PC-3 (cell line): ENCODE measurements around the gene DPAGT1. TPM values are rescaled to one million over a fixed set of nuclear protein-coding genes. Genes with fewer than 3 reads are reported as not detected.

Experiments used
- ATAC-seq: fragments of 200-7000 bp; cut with Tn5 transposase; 2 replicates; pipeline ENCODE4 v1.9.1; 2020; ENCODE audit warnings: mild to moderate bottlenecking, moderate library complexity
- BruUV-seq: library from RNA; stranded (reverse); fragments of 400-500 nt; replicated peaks from 2 replicates; lab custom pipeline; 2021; lab: Mats Ljungman, UMichigan
- CTCF ChIA-PET: fragments of 300-600 bp; sonication (Branson Sonifier 250); formaldehyde crosslinking; loops from one replicate; lab custom pipeline; 2022; ENCODE audit warnings: antibody characterized with exemption; lab: Charles Lee
- POLR2A ChIA-PET: fragments of 300-600 bp; sonication (Branson Sonifier 250); formaldehyde crosslinking; loops from one replicate; lab custom pipeline; 2022; ENCODE audit warnings: antibody characterized with exemption; ENCODE audit not compliant: unreplicated experiment; lab: Charles Lee
- DNase-seq: peaks from one replicate; pipeline ENCODE4 v3.0.0-alpha.2; 2015
- H2AFZ ChIP-seq: fragments of 300-600 bp; sonication (generic); 2 replicates; pipeline ENCODE4 v1.6.0; 2016; ENCODE audit warnings: antibody characterized with exemption, low read length
- H3F3A ChIP-seq: fragments of 300-600 bp; sonication (generic); one replicate; pipeline ENCODE4 v1.6.0; 2017; ENCODE audit warnings: antibody characterized with exemption, low read length, control low read depth, mild to moderate bottlenecking; ENCODE audit not compliant: unreplicated experiment
- H3K27ac ChIP-seq: fragments of 300-600 bp; sonication (generic); 2 replicates; pipeline ENCODE4 v1.5.1; 2016; ENCODE audit warnings: mild to moderate bottlenecking, low read length
- H3K27me3 ChIP-seq: fragments of 300-600 bp; sonication (generic); 2 replicates; pipeline ENCODE4 v1.6.1; 2016; ENCODE audit warnings: low read length, mixed read lengths
- H3K36me3 ChIP-seq: fragments of 300-600 bp; sonication (generic); 2 replicates; pipeline ENCODE4 v1.6.1; 2016; ENCODE audit warnings: low read depth, mixed run types, low read length, mixed read lengths
- H3K4me1 ChIP-seq: fragments of 300-600 bp; sonication (generic); 2 replicates; pipeline ENCODE4 v1.5.1; 2016; ENCODE audit warnings: low read length; ENCODE audit not compliant: insufficient read depth
- H3K4me2 ChIP-seq: fragments of 300-600 bp; sonication (generic); 2 replicates; pipeline ENCODE4 v1.6.0; 2016; ENCODE audit warnings: low read length
- H3K4me3 ChIP-seq: fragments of 300-600 bp; sonication (generic); 2 replicates; pipeline ENCODE4 v1.5.1; 2016; ENCODE audit warnings: mild to moderate bottlenecking, low read length, mixed read lengths
- H3K79me2 ChIP-seq: fragments of 300-600 bp; sonication (generic); 2 replicates; pipeline ENCODE4 v1.6.1; 2017; ENCODE audit warnings: low read length, mixed read lengths
- H3K9ac ChIP-seq: fragments of 300-600 bp; sonication (generic); 2 replicates; pipeline ENCODE4 v1.6.0; 2016; ENCODE audit warnings: mild to moderate bottlenecking, low read length
- H3K9me2 ChIP-seq: fragments of 300-600 bp; sonication (generic); replicated peaks from 2 replicates; pipeline ENCODE4 v1.6.1; 2016; ENCODE audit warnings: mixed run types, low read length, mixed read lengths
- H3K9me3 ChIP-seq: fragments of 300-600 bp; sonication (generic); 2 replicates; pipeline ENCODE4 v1.6.1; 2016; ENCODE audit warnings: low read length, mixed read lengths
- H4K20me1 ChIP-seq: fragments of 300-600 bp; sonication (generic); 2 replicates; pipeline ENCODE4 v1.6.1; 2016; ENCODE audit warnings: low read length, mixed read lengths
- CTCF ChIP-seq: fragments of 300-600 bp; sonication (generic); conservative IDR thresholded peaks from 2 replicates; pipeline ENCODE4 v1.5.1; 2017; ENCODE audit warnings: antibody characterized with exemption, low read depth, mild to moderate bottlenecking, low read length
- EZH2 ChIP-seq: fragments of 300-600 bp; sonication (generic); IDR thresholded peaks from one replicate; pipeline ENCODE4 v1.6.1; 2017; ENCODE audit warnings: antibody characterized with exemption, mild to moderate bottlenecking, low read length; ENCODE audit not compliant: unreplicated experiment
- EZH2phosphoT487 ChIP-seq: fragments of 300-600 bp; sonication (generic); IDR thresholded peaks from 2 replicates; pipeline ENCODE4 v1.6.1; 2018; ENCODE audit warnings: mild to moderate bottlenecking, antibody characterized with exemption, low read length, borderline replicate concordance
- intact Hi-C: fragments of 100-400 bp; cut with micrococcal nuclease; formaldehyde crosslinking; loops from 2 replicates; pipeline ENCODE4 v1.9.0; 2023
- total RNA-seq: library from RNA; depleted of rRNA; stranded (reverse); fragments of >200 nt; gene quantifications from 2 replicates; pipeline ENCODE4 v1.2.3, GENCODE V29; 2014

The DPAGT1 gene
- total RNA-seq, 1 experiment from 2014 or later = 68.0 TPM

GRCh38 chr11:119114351-119114750 is 12.7 kb upstream of the DPAGT1 start:
- peaks cover 36% of the 10 kb centered on the region; the same call in 1 of the 2 replicates for H3K36me3 ChIP-seq
- H3K4me1 ChIP-seq = no peaks in the 10 kb centered on the region
- H4K20me1 ChIP-seq = no peaks in the 10 kb centered on the region
- no peak overlapping the region for H3K9ac ChIP-seq
- no peak overlapping the region for H3K4me3 ChIP-seq
- TF ChIP-seq EZH2 (no peak), EZH2phosphoT487 (no peak), CTCF (no peak)
- H3K9me2 ChIP-seq = no peaks in the 10 kb centered on the region
- no peak overlapping the region for H3K27ac ChIP-seq
- DNase-seq = no peak
- CTCF ChIA-PET = no interaction called here
- no peak overlapping the region for H3K4me2 ChIP-seq
- no peaks in the 10 kb centered on the region for H3F3A ChIP-seq
- POLR2A ChIA-PET = no interaction called here
- no peak for ATAC-seq
- BruUV-seq = no TSS peak
- H3K27me3 ChIP-seq = no peaks in the 10 kb centered on the region
- peaks cover 9% of the 10 kb centered on the region for H3K79me2 ChIP-seq
- no peak overlapping the region for H2AFZ ChIP-seq
- intact Hi-C loops = no loop called here
- no peaks in the 10 kb centered on the region for H3K9me3 ChIP-seq

GRCh38 chr11:119113716-119114115 is 12.1 kb upstream of the DPAGT1 start:
- no peak for ATAC-seq
- no peak overlapping the region for H2AFZ ChIP-seq
- H3K9ac ChIP-seq = no peak overlapping the region
- ChIA-PET CTCF (no interaction called here), POLR2A (no interaction called here)
- H3K36me3 ChIP-seq = peaks cover 36% of the 10 kb centered on the region; the same call in 1 of the 2 replicates
- no peaks in the 10 kb centered on the region for H3K9me2 ChIP-seq
- intact Hi-C loops = no loop called here
- no peaks in the 10 kb centered on the region for H3K27me3 ChIP-seq
- H3F3A ChIP-seq = no peaks in the 10 kb centered on the region
- H3K27ac ChIP-seq = no peak overlapping the region
- BruUV-seq = no TSS peak
- no peak for DNase-seq
- H3K9me3 ChIP-seq = no peaks in the 10 kb centered on the region
- TF ChIP-seq EZH2phosphoT487 = no peak
- no peak overlapping the region for H3K4me2 ChIP-seq
- H4K20me1 ChIP-seq = no peaks in the 10 kb centered on the region
- no peak overlapping the region for H3K4me3 ChIP-seq
- H3K4me1 ChIP-seq = peaks cover 4% of the 10 kb centered on the region
- peaks cover 15% of the 10 kb centered on the region for H3K79me2 ChIP-seq

GRCh38 chr11:119112314-119113020 is 10.8 kb upstream of the DPAGT1 start:
- H3K27me3 ChIP-seq = no peaks in the 10 kb centered on the region
- ChIA-PET CTCF (no interaction called here), POLR2A (no interaction called here)
- ATAC-seq (no peak), DNase-seq (no peak)
- H3K4me3 ChIP-seq = no peak overlapping the region
- TF ChIP-seq EZH2phosphoT487 (no peak), EZH2 (no peak), CTCF (no peak)
- BruUV-seq = no TSS peak
- no peak overlapping the region for H2AFZ ChIP-seq
- H3K9ac ChIP-seq = no peak overlapping the region
- peaks cover 28% of the 10 kb centered on the region for H3K79me2 ChIP-seq
- H3F3A ChIP-seq = no peaks in the 10 kb centered on the region
- no peaks in the 10 kb centered on the region for H4K20me1 ChIP-seq
- peaks cover 36% of the 10 kb centered on the region; the same call in 1 of the 2 replicates for H3K36me3 ChIP-seq
- no peak overlapping the region for H3K27ac ChIP-seq
- H3K9me3 ChIP-seq = no peaks in the 10 kb centered on the region
- no peak overlapping the region for H3K4me2 ChIP-seq
- H3K9me2 ChIP-seq = no peaks in the 10 kb centered on the region
- H3K4me1 ChIP-seq = peaks cover 10% of the 10 kb centered on the region
- intact Hi-C loops = no loop called here
